T-helper 2 cell (primary cell): ENCODE data around the gene MAN1A1.

ENCODE experiments used
- DNase-seq, 5 experiments: peaks; one replicate each; pipeline versions ENCODE4 v3.0.0 to v3.0.0-alpha.2; 2012 to 2022

MAN1A1 gene

DNA sequence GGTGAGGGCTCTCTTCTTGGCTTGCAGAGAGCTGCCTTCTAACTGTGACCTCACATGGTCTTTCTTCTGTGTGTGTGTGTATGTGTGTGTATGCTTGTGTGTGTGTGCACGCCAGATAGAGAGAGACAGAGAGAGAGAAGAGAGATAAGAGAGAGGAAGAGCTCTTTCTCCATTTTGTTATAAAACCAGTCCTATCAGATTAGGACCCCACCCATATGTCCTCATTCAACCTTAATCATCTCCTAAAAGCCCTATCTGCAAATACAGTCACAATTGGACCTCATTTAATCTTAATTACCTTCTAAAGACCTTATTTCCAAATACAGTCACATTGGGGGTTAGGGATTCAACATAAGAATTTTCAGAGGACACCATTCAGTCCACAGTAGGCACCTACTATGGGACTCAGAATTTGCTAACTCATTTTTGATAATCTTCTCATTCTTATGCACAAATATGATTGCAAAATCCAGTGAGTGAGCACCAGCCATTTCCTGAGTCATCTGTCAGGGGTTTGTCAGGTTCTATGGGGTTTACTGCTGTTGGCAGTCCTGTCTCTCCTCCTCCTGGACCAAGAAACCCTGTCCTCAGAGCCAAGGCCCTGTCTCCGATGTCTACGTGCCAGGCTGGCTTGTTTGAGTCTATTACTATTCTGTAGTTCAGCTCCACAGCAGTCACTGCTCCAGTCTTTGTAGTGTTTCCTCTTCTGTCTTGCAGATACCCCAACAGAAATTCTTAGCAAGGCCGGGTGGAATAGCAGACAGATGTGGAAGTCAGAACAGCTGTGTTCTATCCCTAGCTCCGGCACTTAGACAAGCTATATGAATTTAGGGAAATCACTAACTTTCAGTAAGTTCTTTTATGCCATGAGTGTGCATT, 212.1 kb downstream of the MAN1A1 start:
- DNase-seq = no peak

DNA sequence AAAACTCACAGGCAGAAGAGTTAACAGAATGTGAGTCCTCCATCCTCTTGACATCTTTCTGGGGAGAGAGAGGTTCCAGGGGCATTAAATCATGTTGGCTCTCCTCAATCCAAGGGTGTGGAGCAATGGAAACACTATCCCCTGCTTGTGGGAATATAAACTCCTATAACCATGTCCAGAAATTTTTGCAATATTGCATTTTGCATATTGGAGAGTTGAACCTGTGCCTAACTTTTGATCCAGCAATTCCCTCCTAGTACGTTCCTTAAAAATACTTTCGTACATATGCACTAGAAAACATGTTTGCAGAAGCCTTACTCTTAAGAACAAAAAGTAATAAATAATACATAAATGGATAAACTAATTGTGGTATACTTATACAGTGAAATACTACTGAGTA, 214.8 kb downstream of the MAN1A1 start:
- no peak for DNase-seq

DNA sequence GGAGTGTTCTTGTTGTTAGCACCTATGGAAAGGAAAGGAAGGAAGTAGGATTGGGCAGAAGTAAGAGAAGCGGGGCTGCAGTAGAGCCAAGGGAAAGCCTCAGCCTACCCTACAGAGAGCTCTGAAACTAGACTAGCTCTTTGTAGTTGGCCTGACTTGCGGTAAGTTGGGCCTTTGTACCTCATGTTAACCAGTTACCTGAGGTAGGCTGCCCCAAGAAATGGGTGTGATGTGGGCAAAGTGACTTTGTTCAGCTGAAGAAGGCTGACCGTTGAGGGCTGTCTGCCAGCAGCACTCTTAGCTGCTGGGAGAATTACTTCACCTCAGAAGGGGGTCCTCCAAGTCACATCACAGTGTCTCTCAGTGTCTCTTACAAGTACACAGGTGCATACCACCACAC, 216.2 kb downstream of the MAN1A1 start:
- no peak for DNase-seq

DNA sequence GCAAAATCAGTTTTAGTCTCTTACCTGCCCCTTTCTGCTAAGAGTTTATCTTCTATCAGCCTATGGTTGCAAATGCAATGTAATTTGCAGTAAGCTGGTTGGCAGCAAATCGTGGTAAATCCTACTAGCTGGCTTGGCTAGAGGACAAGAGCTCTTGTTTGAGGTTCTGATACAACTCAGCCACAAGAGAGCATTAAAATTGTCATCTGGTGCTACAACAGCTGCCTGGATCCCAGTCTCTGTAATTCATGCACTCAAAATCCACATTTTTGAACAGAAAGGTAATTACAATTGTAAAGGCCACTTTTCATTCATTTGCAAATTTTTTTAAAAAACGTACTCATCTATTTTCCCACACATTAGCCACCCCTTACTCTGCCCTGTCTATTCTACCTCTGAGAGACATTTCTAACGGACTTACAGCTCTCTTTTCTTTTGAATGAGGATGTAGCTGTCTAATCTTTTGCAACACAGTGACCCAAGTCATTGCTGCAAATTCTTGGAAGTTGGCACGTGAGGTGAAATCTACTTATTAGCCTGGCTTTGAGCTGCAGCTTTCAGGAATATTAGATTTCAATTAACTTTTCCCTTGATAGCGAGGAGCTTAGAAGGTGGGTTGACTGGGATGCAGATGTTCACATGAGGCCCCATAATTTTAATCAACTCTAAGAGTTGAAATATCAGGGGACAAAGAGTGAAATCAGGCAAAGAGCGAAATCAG, 217.1 kb downstream of the MAN1A1 start:
- no peak for DNase-seq

DNA sequence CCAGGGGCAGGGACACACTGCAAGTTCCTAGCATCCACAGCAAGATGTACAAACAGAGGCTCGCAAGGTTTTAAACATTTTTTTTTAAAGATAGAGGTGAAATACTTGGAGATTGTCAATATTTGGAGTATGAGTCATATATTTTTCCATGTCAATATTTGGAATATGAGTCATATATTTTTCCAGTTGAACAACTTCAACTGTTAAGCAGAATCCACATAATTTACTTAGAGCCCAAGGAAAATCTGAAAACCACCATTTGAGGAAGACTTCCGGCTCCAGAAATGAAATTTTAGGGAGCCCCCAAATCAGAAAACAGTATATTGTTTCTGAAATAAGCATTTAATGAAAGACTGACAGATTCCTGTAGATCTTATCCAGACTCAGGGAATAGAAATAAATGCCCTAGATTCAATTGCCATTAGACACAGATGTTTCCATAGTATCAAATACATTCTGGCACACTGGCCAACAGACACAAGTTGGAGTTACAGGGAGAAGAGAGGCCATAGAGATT, 219.5 kb downstream of the MAN1A1 start:
- DNase-seq = no peak

DNA sequence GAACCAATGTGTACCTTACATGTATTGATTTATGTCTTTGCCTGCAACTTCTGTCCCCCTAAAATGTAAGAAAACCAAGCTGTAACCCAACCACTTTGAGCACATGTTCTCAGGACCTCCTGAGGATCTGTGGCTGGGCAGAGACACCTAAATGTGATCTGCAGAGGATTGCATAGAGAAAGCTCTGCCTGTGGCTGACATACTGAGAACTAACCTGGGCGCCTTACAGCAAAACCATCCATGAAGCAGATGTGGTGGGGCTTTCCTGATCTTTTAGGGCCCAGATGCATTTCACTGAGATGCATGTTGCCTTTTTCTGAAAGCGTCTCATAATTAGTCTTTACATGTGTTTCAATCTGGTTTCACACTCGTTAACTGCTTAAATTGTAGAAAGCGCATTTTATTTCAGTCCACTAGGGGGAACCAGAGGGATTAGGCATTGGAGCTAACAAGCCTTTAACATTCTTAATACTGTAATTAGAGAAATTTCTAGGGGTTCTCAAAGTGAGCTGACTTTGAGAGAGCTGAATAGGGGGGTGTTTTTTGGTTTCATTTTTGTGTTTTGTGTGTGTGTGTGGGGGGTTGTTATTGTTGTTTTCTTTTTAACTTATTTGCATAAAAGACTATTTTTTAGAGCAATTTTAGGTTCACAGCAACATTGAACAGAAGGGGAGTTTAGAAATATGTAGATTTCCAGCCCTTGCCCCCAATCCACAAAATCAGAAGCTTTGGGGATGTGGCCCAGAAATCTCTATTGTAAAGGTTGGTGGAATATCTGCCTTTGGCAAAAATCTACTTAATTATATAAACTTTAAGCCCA, 220.2 kb downstream of the MAN1A1 start:
- peak in 2 of 5 experiments; percentile 20 to 74 for DNase-seq

DNA sequence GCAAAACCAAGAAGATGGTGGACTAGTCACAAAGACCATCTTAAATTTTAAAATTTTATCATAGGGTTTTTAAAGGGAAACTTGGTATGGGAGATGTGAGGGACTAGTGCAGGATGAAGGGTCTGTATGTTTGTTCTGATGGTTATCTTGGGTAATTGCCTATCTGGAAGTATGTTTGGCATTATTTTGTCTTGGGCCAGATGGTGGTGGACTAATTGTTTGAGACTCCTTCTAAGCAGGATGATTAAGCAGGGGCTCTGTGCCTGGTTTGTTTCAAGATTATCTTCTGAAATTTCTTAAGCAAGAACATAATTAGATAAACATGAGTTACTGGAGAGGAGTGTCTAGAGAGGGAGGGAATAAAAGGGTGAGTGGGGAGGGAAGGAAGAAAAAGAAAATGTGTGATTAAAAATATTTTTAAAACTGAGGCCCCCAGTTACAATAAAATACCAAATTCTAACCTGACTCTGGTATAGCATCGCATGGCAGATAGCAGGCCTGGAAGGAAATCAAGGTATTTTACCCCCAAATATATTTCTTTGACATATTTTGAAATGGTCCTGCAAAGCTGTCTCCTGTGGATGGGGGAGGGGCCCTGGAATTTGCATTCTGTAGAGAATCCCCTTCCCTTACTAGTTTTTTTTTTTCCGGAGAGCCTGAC, 221.2 kb downstream of the MAN1A1 start:
- DNase-seq = no peak

DNA sequence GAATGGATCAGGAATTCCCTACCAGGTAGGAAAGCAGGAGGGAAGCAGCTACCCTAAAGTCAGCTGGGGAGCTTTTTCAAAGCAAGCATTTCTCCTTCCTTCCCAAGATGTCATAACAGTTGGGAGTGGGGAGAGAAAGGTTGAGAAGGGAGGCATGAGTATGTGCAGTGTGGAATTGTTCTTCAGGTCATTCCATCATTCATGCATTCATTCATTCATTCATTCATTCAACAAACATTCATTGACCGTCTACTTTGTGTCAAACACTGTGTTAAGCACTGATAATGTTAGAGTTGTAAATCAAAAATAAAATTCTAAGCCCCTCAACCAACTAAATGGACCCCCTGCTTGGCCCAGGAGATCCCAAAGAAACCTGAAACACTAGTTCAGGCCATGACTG, 221.9 kb downstream of the MAN1A1 start:
- DNase-seq = no peak
